Measurements from ENCODE around the gene MAS1L.

Gene MAS1L

GRCh38 chr6:29487660-29488059 is at the start of gene MAS1L:
TSS of gene MAS1L (minus strand) at chr6:29487956. CDS start at chr6:29487902, 54 bp downstream.
- DNase-seq (ENCODE audit: low read depth in 3 of 3) = no peak

- DNase-seq (ENCODE audit: low read depth in 3 of 3) = no peak
Observed at GRCh38 chr6:29532320-29532951, 44.7 kb upstream of the MAS1L start.

- DNase-seq (ENCODE audit: low read depth in 3 of 3) = peak in 1 of 3 donors; percentile 10
Observed at GRCh38 chr6:29531668-29532067, 43.9 kb upstream of the MAS1L start.

GRCh38 chr6:29530671-29531310 is 43.0 kb upstream of the MAS1L start:
- no peak for DNase-seq (ENCODE audit: low read depth in 3 of 3)

- DNase-seq (ENCODE audit: low read depth in 3 of 3) = no peak
Observed at GRCh38 chr6:29529956-29530355, 42.2 kb upstream of the MAS1L start.

- DNase-seq (ENCODE audit: low read depth in 3 of 3) = no peak
Observed at GRCh38 chr6:29528988-29529560, 41.3 kb upstream of the MAS1L start.

GRCh38 chr6:29528300-29528931 is 40.7 kb upstream of the MAS1L start:
- DNase-seq (ENCODE audit: low read depth in 3 of 3) = no peak

- DNase-seq (ENCODE audit: low read depth in 3 of 3) = no peak
Observed at GRCh38 chr6:29527564-29527963, 39.8 kb upstream of the MAS1L start.

- DNase-seq (ENCODE audit: low read depth in 3 of 3) = no peak
Observed at GRCh38 chr6:29527126-29527525, 39.4 kb upstream of the MAS1L start.

- no peak for DNase-seq (ENCODE audit: low read depth in 3 of 3)
Observed at GRCh38 chr6:29525311-29525639, 37.5 kb upstream of the MAS1L start.

- DNase-seq (ENCODE audit: low read depth in 3 of 3) = no peak
Observed at GRCh38 chr6:29524444-29525310, 36.9 kb upstream of the MAS1L start.

- DNase-seq (ENCODE audit: low read depth in 3 of 3) = no peak
Observed at GRCh38 chr6:29524044-29524443, 36.3 kb upstream of the MAS1L start.

- no peak for DNase-seq (ENCODE audit: low read depth in 3 of 3)
Observed at GRCh38 chr6:29522227-29522626, 34.5 kb upstream of the MAS1L start.

- DNase-seq (ENCODE audit: low read depth in 3 of 3) = no peak
Observed at GRCh38 chr6:29521006-29521680, 33.4 kb upstream of the MAS1L start.

GRCh38 chr6:29520232-29520631 is 32.5 kb upstream of the MAS1L start:
- DNase-seq (ENCODE audit: low read depth in 3 of 3) = no peak

GRCh38 chr6:29519291-29520010 is 31.7 kb upstream of the MAS1L start:
- DNase-seq (ENCODE audit: low read depth in 3 of 3) = no peak

GRCh38 chr6:29517728-29518440 is 30.1 kb upstream of the MAS1L start:
- DNase-seq (ENCODE audit: low read depth in 3 of 3) = no peak

- DNase-seq (ENCODE audit: low read depth in 3 of 3) = no peak
Observed at GRCh38 chr6:29517245-29517644, 29.5 kb upstream of the MAS1L start.

GRCh38 chr6:29516108-29516507 is 28.4 kb upstream of the MAS1L start:
- peak; percentile 3 to 11 (median 10) for DNase-seq (ENCODE audit: low read depth in 3 of 3)

GRCh38 chr6:29510746-29511300 is 23.1 kb upstream of the MAS1L start:
- no peak for DNase-seq (ENCODE audit: low read depth in 3 of 3)

All from stimulated activated CD4-positive, alpha-beta T cell treated with anti-CD3 and anti-CD28 coated beads, TNF-alpha, amount 100 ng/mL, for 48 hours (primary cell).